ENCODE measurements around the gene KIAA1671.
"Not testable (repeated sequence)": the region's sequence is repeated elsewhere in the genome, so short reads cannot be mapped to it uniquely, and the experiment has no call there.

KIAA1671 gene

DNA sequence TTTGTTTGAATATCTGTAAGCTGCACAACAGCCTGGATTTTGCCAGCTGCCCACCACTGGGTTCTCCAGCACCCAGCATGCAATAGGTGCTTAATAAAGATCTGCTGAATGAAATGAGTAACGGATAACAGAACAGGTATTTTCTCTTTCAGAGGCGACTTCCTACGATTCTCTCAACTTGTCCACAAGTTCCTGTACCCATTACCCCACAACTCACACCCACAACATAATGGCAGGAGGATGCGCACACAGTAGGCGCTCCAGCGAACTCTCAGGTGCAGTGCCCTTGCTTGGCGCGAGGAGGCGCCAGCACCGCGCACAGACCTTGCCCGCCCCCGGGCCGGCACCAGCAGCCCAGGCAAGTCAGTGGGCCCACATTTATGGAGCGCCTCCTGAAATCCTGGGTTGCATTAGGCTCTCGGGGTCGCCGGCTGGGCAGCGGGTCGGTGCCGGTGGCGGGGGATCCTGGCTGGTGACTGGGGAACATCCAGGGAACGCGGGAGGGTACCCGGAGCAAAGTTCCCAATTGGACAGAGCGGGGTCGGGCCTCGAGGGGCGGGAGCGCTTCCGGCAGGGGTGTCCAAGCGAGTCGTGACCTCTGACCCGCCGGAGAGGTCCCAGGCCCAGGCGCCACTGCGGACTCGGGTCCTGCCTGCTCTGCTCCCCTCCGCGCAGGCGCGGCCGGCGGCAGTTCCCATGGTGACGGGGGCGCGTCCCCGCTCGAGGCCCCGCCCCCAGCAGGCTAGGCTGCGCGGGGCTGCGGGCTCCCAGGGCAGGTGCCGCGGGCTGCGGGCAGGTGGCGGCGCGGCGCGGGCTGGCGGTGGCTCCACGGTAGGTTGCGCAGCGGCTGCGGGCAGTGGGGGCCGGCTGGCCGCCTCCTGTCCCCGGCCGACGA lies at the start of gene KIAA1671:
TSS of gene KIAA1671 (plus strand) at position 775 of the 895 bp plus-strand sequence. CDS start 75,284 bp downstream, outside the sequence.
- no peak for DNase-seq

DNA sequence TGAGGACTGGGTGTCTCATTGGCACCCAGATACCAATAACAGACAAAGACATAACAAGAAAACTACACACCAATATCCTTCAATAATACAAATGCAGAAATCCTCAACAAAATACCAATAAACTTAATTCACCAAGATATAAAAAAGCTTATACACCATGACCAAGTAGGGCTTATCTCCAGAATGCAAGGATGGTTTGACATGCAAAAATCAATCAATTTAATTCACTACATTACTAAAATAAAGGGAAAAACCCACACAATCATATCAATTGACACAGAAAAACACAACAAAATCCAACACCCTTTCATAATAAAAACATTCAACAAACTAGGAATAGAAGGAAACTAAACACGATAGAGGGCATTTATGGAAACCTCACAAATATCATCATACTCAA lies 46.6 kb upstream of the KIAA1671 start:
- DNase-seq: no peak

DNA sequence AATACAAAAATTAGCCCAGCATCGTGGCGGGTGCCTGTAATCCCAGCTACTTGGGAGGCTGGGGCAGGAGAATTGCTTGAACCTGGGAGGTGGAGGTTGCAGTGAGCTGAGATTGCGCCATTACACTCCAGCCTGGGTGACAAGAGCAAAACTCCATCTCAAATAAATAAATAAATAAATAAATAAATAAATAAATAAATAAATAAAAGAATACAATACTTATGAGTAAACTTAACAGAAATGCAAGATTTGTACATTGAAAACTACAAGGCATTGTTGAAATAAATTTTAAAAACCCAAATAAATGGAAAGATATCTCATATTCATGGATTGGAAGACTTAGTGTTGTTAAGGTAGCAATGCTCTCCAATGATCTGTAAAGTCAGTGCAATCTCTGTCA lies 45.4 kb upstream of the KIAA1671 start:
- DNase-seq: not testable (repeated sequence)

DNA sequence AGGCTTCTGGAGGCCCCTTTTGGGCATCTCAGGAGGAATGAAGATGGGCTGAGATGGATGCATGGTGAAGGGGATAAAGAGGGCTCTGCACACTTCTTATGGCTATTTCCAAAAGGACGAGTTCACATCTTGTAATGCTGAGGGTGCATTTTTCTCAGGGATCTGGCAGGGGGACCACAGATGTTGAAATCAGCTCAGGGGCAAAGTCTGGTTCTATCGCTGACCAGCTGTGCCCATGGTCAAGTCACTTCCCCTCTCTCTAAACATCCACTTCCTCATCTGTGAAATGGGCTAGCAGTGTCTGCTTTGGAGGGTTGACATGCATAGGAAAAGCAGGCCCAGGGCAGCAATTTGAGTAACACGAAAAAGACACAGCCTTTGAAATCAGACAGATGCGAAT lies 32.5 kb upstream of the KIAA1671 start:
- no peak for DNase-seq

DNA sequence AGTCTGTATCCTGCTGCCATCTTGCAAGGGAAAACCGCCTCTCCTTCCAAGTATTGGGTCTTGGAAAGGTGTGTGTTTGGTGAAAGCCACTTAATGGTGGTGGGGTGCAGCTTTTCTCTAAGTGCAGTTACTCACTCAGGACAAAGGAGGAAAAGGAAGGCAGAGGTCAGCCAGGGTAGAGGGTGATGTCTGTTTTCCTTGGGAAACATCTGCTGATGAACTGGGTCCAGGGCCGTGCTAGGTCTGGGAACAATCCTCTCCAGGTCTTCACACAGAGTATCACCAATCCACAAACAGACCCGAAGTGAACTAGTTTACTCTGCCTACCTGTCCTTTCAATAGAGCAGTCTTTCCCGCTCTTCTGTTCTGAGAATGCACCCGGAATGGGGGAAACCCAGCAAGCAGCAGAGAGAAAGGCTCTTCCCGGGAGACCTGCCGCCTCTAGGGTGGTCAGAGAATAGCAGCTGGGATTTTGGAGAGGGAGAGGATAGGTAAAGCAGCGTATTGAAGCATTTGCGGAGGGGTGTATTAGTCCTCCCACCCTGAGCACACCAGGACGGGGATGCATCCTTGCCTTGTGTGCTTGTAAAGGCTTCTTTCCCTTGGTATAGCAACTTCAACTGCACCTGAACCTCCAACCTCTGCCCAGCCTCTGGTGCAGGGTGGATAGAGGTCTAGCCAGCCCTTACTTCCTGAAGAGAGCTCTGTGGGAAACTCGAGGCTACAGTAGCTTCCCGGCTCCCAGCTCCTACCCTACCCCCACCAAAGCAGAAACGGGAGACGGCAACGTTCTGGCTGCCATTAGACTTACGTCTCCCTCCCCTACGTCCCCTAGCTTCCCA lies 26.7 kb upstream of the KIAA1671 start:
- DNase-seq: no peak

DNA sequence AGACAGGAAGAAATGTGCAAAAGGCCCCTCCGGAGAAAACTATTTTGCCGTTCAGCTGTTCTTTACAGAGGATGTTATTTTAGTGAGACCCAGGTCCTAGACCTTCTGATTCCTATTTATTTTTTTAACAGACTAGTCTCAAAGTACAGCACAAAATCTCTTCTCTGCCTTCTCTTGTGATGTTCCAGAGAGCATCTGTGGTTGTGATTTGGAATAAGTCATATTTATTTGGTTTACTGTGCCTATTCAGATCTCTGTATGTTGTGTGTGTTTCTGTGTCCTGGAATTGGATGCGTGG lies 26.1 kb upstream of the KIAA1671 start:
- no peak for DNase-seq

DNA sequence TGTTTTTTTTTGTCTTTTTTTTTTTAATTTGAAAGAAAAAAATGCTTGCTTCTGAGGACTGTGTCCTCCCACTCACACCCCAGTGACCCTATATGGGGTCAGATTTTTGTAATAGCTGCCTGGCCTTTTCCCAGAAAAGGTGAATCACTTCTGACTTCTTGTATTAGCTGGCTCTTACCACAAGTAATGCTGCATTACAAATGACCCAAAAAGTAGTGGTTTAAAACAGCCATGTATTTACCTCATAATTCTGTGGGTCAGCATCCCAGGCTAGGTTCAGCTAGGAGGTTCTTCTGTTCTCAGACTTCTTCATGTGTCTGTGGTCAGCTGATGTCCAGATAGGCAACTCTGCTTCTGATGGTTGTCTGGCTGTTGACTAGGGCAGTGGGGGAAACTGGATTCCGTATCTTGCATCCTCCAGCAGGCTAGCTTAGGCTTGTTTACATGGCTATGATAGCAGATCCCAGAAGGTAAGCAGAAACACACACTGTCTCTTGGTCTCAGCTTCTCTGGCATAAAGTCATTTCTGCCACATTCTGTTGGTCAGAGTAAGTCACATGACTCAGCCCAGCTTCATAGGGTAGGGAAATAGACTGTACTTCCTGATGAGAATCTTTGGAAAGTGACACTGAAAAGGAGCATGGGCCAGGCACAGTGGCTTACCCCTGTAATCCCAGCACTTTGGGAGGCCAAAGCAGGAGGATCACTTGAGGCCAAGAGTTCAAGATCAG lies 25.5 kb upstream of the KIAA1671 start:
- no peak for DNase-seq

DNA sequence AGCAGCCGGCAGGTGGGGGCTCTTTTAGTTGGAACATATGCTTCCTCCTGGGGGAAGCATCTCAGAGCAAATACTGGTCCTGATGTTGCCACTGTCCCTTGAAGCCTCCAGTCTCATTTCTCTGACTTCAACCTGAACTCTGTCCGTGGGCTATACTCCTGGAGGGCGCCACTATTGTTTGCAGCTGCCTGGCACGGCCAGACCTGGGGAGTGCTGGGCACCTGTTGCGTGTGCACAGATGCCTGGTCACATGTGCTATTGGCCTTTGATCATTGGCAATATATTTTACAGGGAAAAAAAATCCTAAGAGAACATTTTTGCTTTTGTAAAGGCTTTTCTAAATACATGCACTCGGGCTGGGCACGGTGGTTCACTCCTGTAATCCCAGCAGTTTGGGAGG lies 24.2 kb upstream of the KIAA1671 start:
- DNase-seq: no peak

DNA sequence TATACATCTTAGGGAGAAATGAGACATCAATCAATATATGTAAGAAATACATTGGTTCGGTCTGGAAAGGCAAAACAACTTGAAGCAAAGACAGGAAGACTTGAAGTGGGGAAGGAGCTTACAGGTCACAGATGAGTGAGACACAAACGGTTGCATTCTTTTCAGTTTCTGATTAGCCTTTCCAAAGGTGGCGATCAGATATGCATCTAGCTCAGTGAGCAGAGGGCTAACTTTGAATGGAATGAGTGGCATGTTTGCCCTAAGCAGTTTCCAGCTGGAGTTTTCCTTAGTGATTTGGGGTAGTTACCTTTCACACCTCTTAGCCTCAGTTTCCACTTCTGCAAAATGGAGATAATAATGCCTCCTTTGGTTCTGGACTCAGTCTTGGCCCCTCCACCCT lies 21.8 kb upstream of the KIAA1671 start:
- no peak for DNase-seq

DNA sequence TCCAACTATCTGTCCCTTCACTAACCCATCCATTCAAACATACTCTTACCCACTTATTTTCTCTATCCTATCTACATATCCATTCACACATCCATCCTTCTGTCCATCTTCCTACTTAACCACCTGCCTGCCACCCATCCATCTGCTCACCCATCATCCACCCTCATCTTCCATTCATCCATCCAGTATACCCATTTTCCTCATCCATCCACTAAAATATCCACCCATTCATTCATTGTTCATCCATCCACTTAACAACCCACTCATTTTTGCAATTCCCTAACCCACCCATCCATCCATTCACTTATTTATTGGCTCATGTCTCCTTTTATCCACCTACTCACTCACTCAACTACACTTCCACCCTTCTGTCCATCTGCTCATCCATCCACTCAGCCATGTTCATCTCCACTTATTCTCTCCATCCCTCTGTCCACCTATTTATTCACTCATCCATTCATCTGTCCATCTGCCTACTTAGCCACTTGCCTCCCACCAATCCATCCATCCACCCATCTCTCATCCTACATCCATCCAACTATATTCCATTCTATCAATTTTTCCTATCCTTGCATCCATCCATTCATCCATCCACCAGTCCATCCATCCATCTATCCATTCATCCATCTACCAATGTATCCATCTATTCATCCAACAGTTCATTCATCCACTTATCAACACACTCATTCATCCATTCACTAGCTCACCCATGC lies 16.6 kb upstream of the KIAA1671 start:
- DNase-seq: no peak

DNA sequence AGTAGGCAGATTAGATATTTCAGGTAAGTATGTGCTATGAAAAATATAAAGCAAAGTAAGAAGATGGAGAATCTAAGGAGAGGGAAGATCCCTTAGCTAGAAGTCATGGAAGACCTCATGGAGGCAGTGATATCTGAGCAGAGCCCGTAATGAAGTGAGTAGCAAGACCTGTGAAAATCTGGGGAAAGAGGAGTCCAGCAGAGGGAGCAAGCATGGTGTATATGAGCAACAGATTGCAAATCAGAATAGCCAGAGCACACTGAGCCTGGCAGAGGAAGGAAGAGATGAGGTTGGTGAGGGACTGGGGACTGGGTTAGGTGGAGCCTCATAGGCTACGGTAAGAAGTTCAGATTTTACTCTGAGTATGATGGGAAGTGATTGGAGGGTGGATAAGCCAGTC lies 15.4 kb upstream of the KIAA1671 start:
- DNase-seq: no peak

DNA sequence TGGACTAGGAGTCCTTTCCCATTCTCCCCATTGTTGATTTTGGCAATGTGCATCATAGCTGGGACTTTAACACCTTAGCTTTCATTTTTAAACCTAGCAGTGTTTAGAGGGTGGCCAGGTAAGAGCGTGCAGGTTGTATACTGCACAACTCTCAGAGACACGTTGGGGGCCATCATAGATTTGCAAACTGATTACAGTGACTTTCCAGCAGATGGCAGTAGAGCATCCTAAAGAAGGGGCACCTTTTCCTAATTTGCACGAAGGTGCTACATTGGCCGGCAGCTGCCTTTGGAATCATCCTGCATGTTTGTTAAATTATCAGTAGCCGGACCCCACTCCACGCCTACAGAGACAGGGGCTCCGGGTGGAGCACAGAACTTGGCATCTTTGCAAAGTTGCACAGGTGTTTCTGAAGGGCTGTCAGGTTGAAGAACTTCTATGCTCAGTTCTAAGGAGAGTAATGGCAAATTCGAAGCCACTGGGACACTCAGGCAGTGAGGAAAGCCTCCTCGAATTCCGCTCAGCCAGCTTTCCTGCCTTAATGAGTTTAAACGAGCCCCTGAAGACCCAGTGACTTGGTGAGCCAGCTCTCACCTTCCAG lies 13.7 kb upstream of the KIAA1671 start:
- no peak for DNase-seq

DNA sequence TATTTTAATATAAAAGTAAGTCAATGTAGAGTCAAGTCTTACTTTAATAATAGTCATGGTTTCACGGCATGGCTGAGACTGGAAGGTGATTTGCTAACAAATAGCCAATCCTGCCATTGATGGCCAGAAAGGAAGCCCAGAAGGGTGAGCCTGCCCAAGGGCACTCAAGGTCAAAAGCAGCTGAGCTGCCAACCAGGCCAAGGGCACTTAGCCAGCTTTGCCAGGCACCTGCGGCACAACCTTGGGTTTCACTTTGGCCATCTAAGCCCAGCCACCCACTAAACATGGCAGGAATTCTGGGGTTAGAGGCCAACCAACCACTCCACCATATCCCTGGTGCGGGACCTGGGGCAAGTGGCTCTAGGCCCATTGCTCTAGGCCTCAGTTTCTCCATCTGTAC lies 10.2 kb upstream of the KIAA1671 start:
- no peak for DNase-seq

DNA sequence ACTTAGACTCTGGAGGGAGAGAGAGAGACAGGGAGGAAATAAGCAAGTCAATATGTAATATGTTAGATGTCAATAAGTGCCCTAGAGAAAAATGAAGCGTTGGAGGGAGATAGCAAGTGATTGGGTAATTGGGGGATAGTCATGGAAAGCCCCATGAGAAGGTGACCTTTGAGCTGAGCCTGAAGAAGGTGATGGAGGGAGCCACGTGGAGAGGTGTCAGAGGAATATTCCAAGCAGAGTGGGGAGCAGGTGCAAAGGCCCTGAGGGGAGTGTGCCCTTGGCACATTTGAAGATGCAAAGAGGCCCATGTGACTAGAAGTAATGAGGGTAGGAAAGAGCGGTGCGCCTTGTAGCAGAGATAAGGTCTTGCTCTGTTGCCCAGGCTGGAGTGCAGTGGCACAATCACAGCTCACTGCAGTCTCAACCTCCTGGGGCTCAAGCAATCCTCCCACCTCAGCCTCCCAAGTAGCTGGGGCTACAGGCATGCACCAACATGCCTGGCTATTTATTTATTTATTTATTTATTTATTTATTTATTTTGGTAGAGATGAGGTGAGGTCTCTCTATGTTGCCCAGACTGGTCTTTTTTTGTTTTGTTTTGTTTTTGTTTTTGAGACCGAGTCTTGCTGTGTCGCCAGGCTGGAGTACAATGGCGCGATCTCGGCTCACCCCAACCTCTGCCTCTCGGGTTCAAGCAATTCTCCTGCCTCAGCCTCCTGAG lies 8.1 kb upstream of the KIAA1671 start:
- no peak for DNase-seq

DNA sequence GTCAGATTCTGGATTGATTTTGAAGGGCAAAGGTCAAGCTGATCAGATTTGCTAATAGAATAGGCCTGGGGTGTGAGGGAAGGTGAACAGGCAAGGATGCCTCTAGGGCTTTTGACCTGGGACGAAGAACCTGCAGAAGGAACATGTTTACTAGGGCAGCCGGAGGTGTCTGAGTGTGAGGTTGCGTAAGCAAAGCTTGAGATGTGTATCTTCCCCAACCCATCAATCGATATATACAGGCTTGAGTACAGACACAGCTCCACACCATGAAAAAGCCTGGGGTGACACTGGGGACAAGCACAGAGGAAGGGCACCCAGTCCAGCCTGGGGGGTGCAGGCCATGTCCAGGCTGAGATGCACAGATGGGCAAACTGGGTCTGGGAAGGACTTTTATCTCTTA lies 7.1 kb upstream of the KIAA1671 start:
- no peak for DNase-seq

DNA sequence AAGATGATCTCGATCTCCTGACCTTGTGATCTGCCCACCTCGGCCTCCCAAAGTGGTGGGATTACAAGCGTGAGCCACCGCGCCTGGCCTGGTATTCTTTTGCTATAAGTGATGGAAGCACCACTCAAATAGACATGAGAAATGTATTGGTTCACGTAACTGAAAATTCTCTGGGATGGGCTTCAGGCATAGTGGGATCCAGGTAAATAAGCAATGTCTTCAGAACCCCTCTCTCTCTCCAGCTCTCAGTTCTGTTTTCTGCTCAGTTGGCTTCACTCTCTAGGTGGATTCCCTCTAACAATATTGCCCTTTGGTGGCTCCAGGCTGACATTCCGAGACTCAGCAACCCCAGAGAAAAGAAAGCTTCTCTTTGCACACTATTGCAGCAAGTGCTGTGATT lies 5.1 kb upstream of the KIAA1671 start:
- DNase-seq: no peak

DNA sequence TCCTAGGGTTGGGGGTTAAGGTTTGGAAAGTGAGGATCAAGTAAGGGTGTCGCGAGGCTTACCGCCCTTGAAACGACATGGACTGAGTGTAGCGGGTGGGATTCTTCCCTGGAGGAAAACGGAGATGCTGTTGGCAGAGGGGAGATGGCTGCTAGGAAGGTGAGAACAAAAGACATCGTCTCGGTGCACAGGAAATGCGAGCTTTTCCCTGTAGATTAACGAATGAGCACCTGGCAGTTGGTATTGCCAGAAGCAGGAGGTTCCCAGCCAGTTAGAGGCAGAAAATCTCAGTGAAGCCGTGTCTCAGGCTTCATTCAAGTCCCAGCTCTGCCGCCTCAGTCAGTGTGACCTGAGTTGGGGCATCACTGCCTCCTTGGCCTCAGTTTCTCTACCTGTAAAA lies 4.6 kb upstream of the KIAA1671 start:
- no peak for DNase-seq

DNA sequence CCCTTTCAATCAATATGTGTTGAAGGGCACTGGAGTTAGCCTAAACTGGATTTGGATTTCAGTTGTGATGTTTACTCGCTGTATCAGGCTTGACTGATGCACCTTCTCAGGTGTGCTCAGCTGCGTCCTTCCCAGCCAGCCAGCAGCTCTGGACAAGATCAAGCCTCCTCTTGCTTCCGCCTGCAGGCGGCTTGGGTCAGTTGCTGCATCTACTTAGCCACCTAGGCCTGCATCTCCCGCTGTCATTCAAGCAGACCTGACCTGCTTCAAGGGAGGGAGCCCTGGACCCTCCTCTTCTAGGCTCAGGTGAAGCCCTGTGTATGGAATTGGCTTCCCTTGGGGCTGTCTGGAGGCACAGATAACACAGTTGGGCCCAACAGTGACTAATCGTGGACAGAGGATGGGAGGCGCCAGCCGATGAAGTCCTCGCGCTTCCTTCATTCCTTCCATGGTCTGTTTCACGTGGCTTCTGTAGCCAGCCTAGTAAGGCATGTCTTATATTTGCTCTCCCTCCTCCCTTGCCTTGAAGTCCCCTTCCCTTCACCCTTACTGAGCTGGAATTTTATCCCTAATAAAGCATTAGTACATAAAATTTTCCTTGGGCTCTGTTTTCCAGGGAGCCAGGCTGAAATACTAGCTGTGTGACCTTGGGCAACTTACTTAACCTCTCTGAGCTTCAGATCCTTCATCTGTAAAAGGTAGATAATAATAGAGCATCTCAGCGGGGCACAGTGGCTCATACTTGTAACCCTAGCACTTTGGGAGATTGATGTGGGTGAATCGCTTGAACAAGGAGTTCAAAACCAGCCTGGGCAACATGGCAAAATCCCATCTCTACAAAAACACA lies 3.9 kb upstream of the KIAA1671 start:
- DNase-seq: no peak

DNA sequence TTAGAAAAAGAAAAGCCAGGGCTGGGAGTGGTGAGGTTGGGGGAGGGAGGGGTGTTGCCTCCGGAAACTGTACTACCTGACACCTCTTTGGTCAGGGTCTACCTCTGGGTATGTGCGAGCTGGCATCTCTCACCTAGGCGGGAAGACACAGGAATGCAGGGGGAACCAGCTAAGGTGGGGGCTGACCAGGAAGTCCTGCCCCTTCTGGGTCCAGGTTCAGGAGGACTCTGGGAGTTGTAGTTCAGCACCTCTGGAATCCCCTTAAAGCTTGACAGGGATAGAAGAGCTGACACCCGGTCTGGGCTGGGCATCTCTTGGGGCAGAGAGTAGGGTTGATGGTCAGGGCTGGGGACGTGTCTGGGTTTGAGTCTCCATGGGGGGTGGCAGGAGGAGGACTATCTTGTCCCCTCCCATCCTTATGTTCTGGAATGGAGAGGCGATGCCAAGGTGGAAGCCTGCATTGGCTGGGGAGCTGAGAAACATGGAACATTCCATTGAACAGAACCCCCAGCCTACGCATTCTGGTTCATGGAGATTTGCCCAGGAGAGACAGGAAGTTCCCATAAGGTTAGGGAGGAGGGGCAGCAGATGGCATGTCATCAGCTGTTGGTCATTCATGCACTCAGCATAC lies 2.1 kb upstream of the KIAA1671 start:
- no peak for DNase-seq

DNA sequence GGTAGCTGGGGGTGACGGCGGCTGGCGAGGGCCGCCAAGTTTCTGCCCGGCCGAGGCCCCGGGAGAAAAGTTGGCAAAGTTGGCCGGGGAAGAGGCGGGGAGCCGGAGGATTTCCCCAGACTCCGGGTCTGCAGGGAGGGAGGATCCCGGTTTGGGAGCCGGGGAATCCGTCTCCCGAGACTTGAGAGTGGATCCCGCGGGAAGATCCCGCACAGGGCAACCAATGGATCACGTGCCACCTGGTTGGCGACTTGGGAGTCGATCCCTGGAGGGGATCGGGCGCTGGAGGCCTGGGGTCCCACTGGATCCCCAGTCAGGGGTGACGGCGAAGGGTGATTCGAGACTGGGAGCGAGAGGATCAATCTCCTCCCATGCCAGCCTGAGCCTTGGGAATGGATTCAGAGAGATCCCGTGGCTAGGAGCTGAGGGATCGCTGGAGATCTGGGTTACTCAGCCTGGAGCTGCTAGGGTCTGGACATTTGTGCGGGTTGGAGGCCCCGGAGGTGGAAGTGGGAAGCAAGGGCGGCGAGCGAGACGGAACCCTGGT lies 394 bp downstream of the KIAA1671 start:
- DNase-seq: no peak
